Vein endothelial cell (primary cell): Measurements from ENCODE around the gene TTC17. TPM values are rescaled to one million over a fixed set of nuclear protein-coding genes. Genes with fewer than 3 reads are reported as not detected.

Experiments
- small RNA-seq: library from RNA; depleted of rRNA; stranded (forward); fragments of <200 nt; gene quantifications from one replicate; pipeline ENCODE3, GENCODE V24; 2012
- total RNA-seq: library from RNA; depleted of rRNA; stranded (reverse); fragments of >200 nt; gene quantifications from 2 replicates; pipeline ENCODE4 v1.2.3, GENCODE V29; 2012

The TTC17 gene
- 61.5 and 80.4 TPM in 2 replicates for total RNA-seq

GRCh38 chr11:43358801-43359421 is at the start of gene TTC17:
Gene TTC17, plus strand, starts transcription at chr11:43358920. Its CDS starts 35 bp downstream, at chr11:43358955.

GRCh38 chr11:43311791-43312607 is 46.7 kb upstream of the TTC17 start, which contains the start of gene API5:
Gene API5, plus strand, starts transcription at chr11:43311996. Its CDS starts 132 bp downstream, at chr11:43312128.

Small RNA genes lying within 50 kb of the gene (small RNA-seq; reads per million reads assigned to genes)
- gene RF00019 (not detected), gene RN7SKP287 (not detected)

Other genes starting within 250 kb of the TTC17 start
- gene API5, start 46.9 kb upstream of the TTC17 start, total RNA-seq, result 82.3 and 98.8 TPM in 2 replicates